Measurements from ENCODE around the gene TSPY9.
"Not testable (repeated sequence)": the region's sequence is repeated elsewhere in the genome, so short reads cannot be mapped to it uniquely, and the experiment has no call there.

The TSPY9 gene

GRCh38 chrY:9486967-9487366 lies at the start of gene TSPY9:
Gene TSPY9, plus strand, starts transcription at chrY:9487267. Its CDS starts 46 bp downstream, at chrY:9487313.
- DNase-seq (ENCODE audit: low read depth) = not testable (repeated sequence)

GRCh38 chrY:9466655-9467054 lies 20.4 kb upstream of the TSPY9 start, which contains the start of gene TSPY1:
Gene TSPY1, plus strand, starts transcription at chrY:9466955. Its CDS starts 46 bp downstream, at chrY:9467001.
- DNase-seq (ENCODE audit: low read depth) = not testable (repeated sequence)

GRCh38 chrY:9504396-9504795 lies 17.3 kb downstream of the TSPY9 start:
- not testable (repeated sequence) for DNase-seq (ENCODE audit: low read depth)

- not testable (repeated sequence) for DNase-seq (ENCODE audit: low read depth)
Observed at GRCh38 chrY:9516287-9516686, 29.2 kb downstream of the TSPY9 start.

GRCh38 chrY:9527580-9527979 lies 40.5 kb downstream of the TSPY9 start, which contains the start of gene TSPY10:
Gene TSPY10, plus strand, starts transcription at chrY:9527880. Its CDS starts 46 bp downstream, at chrY:9527926.
- DNase-seq (ENCODE audit: low read depth) = not testable (repeated sequence)
